Peyer's patch (tissue), 4 donors: Measurements from ENCODE around the gene IAPP.

Experiments used
- POLR2A ChIP-seq, 2 donors: fragments of 450-650 bp; IDR thresholded peaks; one replicate each; pipeline ENCODE4 v1.5.1; 2017; ENCODE audit warnings: antibody characterized with exemption in 2 of 2, mild to moderate bottlenecking in 2 of 2, moderate library complexity in 2 of 2
- TF ChIP-seq, protein P1 (sequence below), 6 experiments: fragments of 450-650 bp in 4 of 6; fragments of 200-600 bp in 2 of 6; sonication (generic) in 1 of 6; IDR thresholded peaks; one replicate each; pipeline ENCODE4 v1.5.1; 2017 to 2019; ENCODE audit warnings: antibody characterized with exemption in 6 of 6, mild to moderate bottlenecking in 3 of 6, moderate library complexity in 1 of 6

DNA sequence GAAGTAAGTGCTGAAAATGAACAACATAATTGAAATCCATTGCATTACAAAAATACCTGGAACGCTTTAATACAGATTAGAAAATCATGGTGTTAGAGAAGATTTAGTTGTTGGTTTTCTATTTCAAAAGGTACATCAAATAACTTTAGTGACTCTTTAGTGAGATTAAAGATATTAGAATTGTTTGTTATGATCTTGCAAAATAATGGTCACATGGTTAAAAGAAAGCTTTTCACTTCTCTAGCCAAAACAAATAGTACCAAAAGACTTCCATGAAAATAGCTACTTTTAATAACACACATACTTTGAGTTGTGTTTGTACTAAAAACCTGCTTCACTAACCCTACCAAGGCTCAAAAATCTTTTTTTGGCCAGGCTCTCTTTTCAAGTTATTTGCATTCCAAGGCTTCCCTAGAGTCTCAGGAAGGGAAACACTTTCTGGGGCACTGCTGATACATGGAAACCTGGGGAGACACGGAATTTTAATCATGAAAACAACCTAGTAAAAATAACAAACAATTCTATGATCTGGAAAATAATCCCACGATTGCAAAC lies 37.9 kb upstream of the IAPP start, which contains the start of gene SLCO1A2:
- no peak for TF ChIP-seq POLR2A (IDR thresholded peaks at IDR 0.05)
- TF ChIP-seq, protein P1, sequence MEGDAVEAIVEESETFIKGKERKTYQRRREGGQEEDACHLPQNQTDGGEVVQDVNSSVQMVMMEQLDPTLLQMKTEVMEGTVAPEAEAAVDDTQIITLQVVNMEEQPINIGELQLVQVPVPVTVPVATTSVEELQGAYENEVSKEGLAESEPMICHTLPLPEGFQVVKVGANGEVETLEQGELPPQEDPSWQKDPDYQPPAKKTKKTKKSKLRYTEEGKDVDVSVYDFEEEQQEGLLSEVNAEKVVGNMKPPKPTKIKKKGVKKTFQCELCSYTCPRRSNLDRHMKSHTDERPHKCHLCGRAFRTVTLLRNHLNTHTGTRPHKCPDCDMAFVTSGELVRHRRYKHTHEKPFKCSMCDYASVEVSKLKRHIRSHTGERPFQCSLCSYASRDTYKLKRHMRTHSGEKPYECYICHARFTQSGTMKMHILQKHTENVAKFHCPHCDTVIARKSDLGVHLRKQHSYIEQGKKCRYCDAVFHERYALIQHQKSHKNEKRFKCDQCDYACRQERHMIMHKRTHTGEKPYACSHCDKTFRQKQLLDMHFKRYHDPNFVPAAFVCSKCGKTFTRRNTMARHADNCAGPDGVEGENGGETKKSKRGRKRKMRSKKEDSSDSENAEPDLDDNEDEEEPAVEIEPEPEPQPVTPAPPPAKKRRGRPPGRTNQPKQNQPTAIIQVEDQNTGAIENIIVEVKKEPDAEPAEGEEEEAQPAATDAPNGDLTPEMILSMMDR (IDR thresholded peaks at IDR 0.05) = no peak
